K562 (cell line): ENCODE data around the gene FAM117B. TPM values are rescaled to one million over a fixed set of nuclear protein-coding genes. Genes with fewer than 3 reads are reported as not detected.

Source experiments
- ATAC-seq: fragments of 200-7000 bp; cut with Tn5 transposase; 3 replicates; pipeline ENCODE4 v1.9.1; 2020; ENCODE audit warnings: moderate library complexity
- BruUV-seq: library from RNA; stranded (reverse); fragments of 400-500 nt; replicated peaks from 2 replicates; lab custom pipeline; 2021; lab: Mats Ljungman, UMichigan
- CTCF ChIA-PET: fragments of 300-600 bp; formaldehyde crosslinking; extraction: SDS; loops from one replicate; lab custom pipeline; 2021; ENCODE audit warnings: low intra/inter-chr PET ratio; lab: Yijun Ruan, JAX
- POLR2A ChIA-PET: fragments of 300-600, 350-650 bp; sonication (Branson Sonifier 250); formaldehyde crosslinking; extraction: SDS; loops from one replicate; lab custom pipeline; 2021; ENCODE audit warnings: antibody characterized with exemption, inconsistent platforms; lab: Yijun Ruan, JAX
- DNase-seq, 4 experiments: peaks; one replicate each; pipeline versions ENCODE4 v3.0.0 to v3.0.0-alpha.2; 2011 to 2018; ENCODE audit warnings: low spot score in 3 of 4, mixed read lengths in 3 of 4; ENCODE audit errors: extremely low read depth in 1 of 4
- FAIRE-seq: peaks from 2 replicates; lab custom pipeline; 2011; peaks lifted over from hg19 to GRCh38; lab: Jason Lieb, UNC
- H2AFZ ChIP-seq: 2 replicates; pipeline ENCODE4 v1.6.0; 2011; ENCODE audit warnings: low read depth, low read length, control low read depth, inconsistent platforms
- H3K27ac ChIP-seq: fragments of 200-600 bp; 3 replicates; pipeline ENCODE4 v1.8.0; 2011; ENCODE audit warnings: low read depth, mild to moderate bottlenecking, control low read depth, inconsistent platforms, low read length, moderate library complexity, mixed read lengths; ENCODE audit errors: extremely low read depth
- H3K27me3 ChIP-seq, 2 experiments: fragments of 300-600 bp in 1 of 2; 2 replicates in 1 of 2; 3 replicates in 1 of 2; pipeline versions ENCODE4 v1.6.0 to v1.8.0; 2011; ENCODE audit warnings: inconsistent platforms in 2 of 2, low read length in 2 of 2, mild to moderate bottlenecking in 1 of 2, mixed read lengths in 1 of 2, moderate library complexity in 1 of 2; ENCODE audit not compliant: control insufficient read depth in 2 of 2, insufficient read depth in 2 of 2
- H3K36me3 ChIP-seq: fragments of 300-600 bp; 3 replicates; pipeline ENCODE4 v1.8.0; 2011; ENCODE audit warnings: mild to moderate bottlenecking, low read length, inconsistent platforms; ENCODE audit not compliant: control insufficient read depth, insufficient read depth
- H3K4me1 ChIP-seq, 2 experiments: fragments of 200-600 bp in 1 of 2; replicated peaks in 1 of 2; 2 replicates in 1 of 2; 3 replicates in 1 of 2; pipeline versions ENCODE4 v1.5.1 to v1.8.0; 2011; ENCODE audit warnings: inconsistent platforms in 2 of 2, low read length in 2 of 2, mild to moderate bottlenecking in 1 of 2, mixed read lengths in 1 of 2, moderate library complexity in 1 of 2; ENCODE audit not compliant: control insufficient read depth in 2 of 2, insufficient read depth in 2 of 2
- H3K4me2 ChIP-seq: 2 replicates; pipeline ENCODE4 v1.6.1; 2011; ENCODE audit warnings: low read length, control low read depth, inconsistent platforms, mixed read lengths; ENCODE audit not compliant: insufficient read depth
- H3K4me3 ChIP-seq: fragments of 200-600 bp; sonication (generic), shearing (Covaris generic); 2 replicates; pipeline ENCODE4 v1.5.1; 2016; ENCODE audit warnings: control low read depth, inconsistent platforms
- H3K79me2 ChIP-seq: fragments of 200-600 bp; 3 replicates; pipeline ENCODE4 v1.8.0; 2011; ENCODE audit warnings: low read length, inconsistent platforms; ENCODE audit not compliant: control insufficient read depth, insufficient read depth
- H3K9ac ChIP-seq, 2 experiments: 2 replicates each; pipeline versions ENCODE4 v1.6.0 to v1.6.1; 2011; ENCODE audit warnings: low read depth in 2 of 2, low read length in 2 of 2, control low read depth in 1 of 2, inconsistent platforms in 1 of 2, mild to moderate bottlenecking in 1 of 2, mixed read lengths in 1 of 2; ENCODE audit not compliant: insufficient read depth in 1 of 2
- H3K9me1 ChIP-seq: one replicate; pipeline ENCODE4 v1.6.0; 2011; ENCODE audit warnings: inconsistent platforms, mild to moderate bottlenecking, low read length, moderate library complexity; ENCODE audit not compliant: control insufficient read depth, insufficient read depth
- H3K9me3 ChIP-seq: replicated peaks from 2 replicates; pipeline ENCODE4 v1.5.1; 2011; ENCODE audit warnings: low read depth, low read length, inconsistent platforms; ENCODE audit not compliant: control insufficient read depth, insufficient read depth
- H4K20me1 ChIP-seq: replicated peaks from 2 replicates; pipeline ENCODE4 v1.6.1; 2011; ENCODE audit warnings: low read length, inconsistent platforms, mixed read lengths; ENCODE audit not compliant: control insufficient read depth, insufficient read depth
- PRPF4 ChIP-seq: fragments of 200-400 bp; formaldehyde crosslinking; IDR thresholded peaks from one replicate; pipeline ENCODE4 v1.6.1; 2017; ENCODE audit warnings: low read length, low read depth, mild to moderate bottlenecking; ENCODE audit not compliant: insufficient read depth, poor library complexity, severe bottlenecking
- SMARCA4 ChIP-seq: fragments of 450-650 bp; IDR thresholded peaks from 2 replicates; pipeline ENCODE4 v1.6.1; 2016
- SPI1 ChIP-seq: IDR thresholded peaks from 2 replicates; pipeline ENCODE4 v1.6.1; 2011; ENCODE audit warnings: low read depth, low read length, control low read depth, borderline replicate concordance
- WGBS: fragments of 100-300 bp; shearing (Covaris generic); methylation state at CpG from one replicate; pipeline ENCODE4 v1.1.6; 2016; ENCODE audit warnings: low coverage, mixed read lengths; ENCODE audit not compliant: insufficient coverage; ENCODE audit errors: missing lambda C conversion rate; 5-methylcytosine and 5-hydroxymethylcytosine counted together
- in situ Hi-C: fragments of 300-500 bp; cut with MboI; formaldehyde crosslinking; loops from 4 replicates; pipeline ENCODE4 v1.15.0; 2018; ENCODE audit warnings: inconsistent platforms, mixed read lengths
- intact Hi-C: fragments of 100-400 bp; cut with micrococcal nuclease; formaldehyde crosslinking; loops from 2 replicates; pipeline ENCODE4 v1.14.2; 2022
- polyA plus RNA-seq, 8 experiments: library from polyadenylated mRNA; depleted of rRNA in 4 of 8; stranded (reverse) in 5 of 8; unstranded in 3 of 8; fragments of >200 nt; fragmentation: Nextera tagmentation in 2 of 8; fragmentation: Illumina TruSeq in 1 of 8; extraction: Ambion mirVana in 2 of 8; extraction: Trizol in 1 of 8; gene quantifications; 2 replicates each; pipeline versions ENCODE4 v1.2.1 to v1.2.3, GENCODE V29; 2011 to 2014; ENCODE audit warnings: inconsistent platforms in 1 of 8, missing spikeins in 1 of 8
- total RNA-seq, 7 experiments: library from RNA; depleted of rRNA in 6 of 7; stranded (reverse); fragments of >200 nt in 6 of 7; fragmentation: Illumina TruSeq in 2 of 7; extraction: Trizol in 2 of 7; gene quantifications; 2 replicates each; pipeline versions ENCODE4 v1.2.1 to v1.2.3, GENCODE V29; 2011 to 2021; ENCODE audit warnings: low replicate concordance in 1 of 7

FAM117B gene
- total and polyA plus RNA-seq, 9 of the 15 experiments (the other 6 are each of a cell fraction or from before 2014, with no cell fraction given): 1.6 to 5.2 (median 2.6) TPM

DNA sequence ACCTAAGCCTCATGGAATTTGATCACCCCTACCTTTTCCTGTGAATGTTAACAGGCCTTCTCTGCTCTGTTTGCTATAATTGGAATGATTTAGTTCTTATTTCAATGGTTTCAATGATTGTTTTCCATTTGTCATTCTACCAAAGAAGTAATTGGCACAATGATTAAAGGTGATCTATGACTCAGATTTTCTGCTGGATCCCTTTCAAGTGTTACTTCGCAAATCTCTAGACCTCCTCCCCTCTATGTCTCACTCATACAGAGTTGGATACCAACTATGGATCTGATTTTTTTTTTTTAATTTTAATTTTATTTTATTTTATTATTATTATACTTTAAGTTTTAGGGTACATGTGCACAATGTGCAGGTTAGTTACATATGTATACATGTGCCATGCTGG lies 29.6 kb upstream of the FAM117B start (continued):
- no peak for TF ChIP-seq SMARCA4

GRCh38 chr2:202608142-202608852 lies 26.5 kb upstream of the FAM117B start:
- ATAC-seq (no peak), FAIRE-seq (no peak), DNase-seq (no peak)
- no peak overlapping the region for H3K4me2 ChIP-seq
- H3K79me2 ChIP-seq: no peaks in the 10 kb centered on the region
- H3K9me3 ChIP-seq: no peaks in the 10 kb centered on the region
- in situ Hi-C loops: no loop called here
- ChIA-PET POLR2A (no interaction called here), CTCF (no interaction called here)
- H3K36me3 ChIP-seq: no peaks in the 10 kb centered on the region
- WGBS: 16% methylated on average over 2 of the region's 2 CpGs
- H3K27me3 ChIP-seq: no peaks in the 10 kb centered on the region
- H3K9me1 ChIP-seq: no peaks in the 10 kb centered on the region
- no peak overlapping the region for H2AFZ ChIP-seq
- 0 out of 5 replicates have a peak, but pooled peaks cover 0 to 3% of the 10 kb centered on the region in 2 experiments for H3K4me1 ChIP-seq
- H4K20me1 ChIP-seq: no peaks in the 10 kb centered on the region
- H3K27ac ChIP-seq: no peak overlapping the region
- BruUV-seq: no TSS peak
- H3K9ac ChIP-seq: no peak overlapping the region
- intact Hi-C loops: no loop called here
- peak; percentile 96 for TF ChIP-seq SPI1
- no peak for TF ChIP-seq PRPF4
- H3K4me3 ChIP-seq: no peak overlapping the region
